Measurements from ENCODE around the gene MRPL48.
"Not testable (repeated sequence)": the region's sequence is repeated elsewhere in the genome, so short reads cannot be mapped to it uniquely, and the experiment has no call there.

Gene MRPL48

DNA sequence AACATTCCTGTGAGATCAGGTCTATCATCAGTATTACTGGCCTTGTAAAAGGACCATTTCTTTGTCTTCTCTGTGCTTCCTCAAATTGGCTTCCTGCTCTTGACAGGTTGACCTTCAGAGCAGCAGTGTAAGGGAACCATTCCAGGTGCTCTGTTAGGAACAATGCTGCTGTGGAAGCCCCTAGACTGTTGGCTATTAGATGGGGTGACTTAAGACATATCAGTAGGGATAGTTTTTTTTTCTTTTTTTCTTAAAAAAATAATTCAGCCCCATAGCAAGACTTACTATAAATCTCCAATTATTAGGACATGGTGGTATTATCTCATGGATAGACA is 51.4 kb downstream of the MRPL48 start:
- no peak for DNase-seq

DNA sequence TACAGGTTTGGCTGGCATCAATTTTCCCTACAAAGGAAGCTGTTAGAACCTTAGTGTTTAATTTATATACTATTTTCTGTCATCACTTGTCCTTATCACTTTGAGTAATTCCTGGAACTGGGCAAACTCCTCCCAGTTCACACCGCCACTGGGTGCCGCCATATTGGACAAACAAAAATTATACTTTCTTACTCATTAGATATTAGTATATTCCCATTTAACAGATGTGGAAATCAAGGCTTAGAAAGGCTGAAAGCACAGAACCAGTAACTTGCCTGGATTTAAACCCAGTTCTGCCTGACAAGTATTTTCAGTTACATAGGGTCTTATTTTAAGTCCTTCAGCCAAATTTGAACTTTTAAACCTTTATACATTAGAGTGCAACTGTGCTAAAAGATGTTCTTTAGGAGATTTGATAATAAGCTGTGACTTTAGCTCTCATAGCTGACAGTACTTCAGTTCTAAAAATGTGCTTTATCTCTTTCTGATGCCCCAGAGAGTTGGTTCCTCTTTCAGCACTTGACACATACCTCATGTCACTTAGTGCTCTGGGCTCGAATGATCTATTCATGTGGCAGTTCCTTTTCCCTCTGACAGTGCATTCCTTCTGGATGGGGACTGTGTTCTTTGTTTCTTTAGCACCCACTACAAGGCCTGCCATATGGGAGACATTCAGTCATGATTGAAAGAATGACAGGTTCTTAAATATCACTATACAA is 63.5 kb downstream of the MRPL48 start:
- DNase-seq: no peak

DNA sequence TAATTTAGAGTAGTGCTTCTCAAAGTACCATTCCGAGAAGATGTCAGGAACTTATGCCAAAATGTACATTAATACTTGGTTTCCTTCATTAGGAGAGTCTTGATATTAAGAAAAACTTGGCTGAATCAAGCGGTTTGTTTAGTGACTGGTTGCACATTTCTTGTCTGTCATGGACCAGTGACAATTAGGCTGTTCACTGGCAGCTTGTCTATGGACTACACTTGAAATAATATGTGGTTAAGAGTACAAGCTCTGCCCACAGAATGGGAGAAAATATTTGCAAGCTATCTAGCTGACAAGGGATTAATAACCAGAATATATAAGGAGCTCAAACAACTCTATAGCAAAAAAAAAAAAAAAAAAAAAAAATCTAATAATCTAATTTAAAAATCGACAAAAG is 64.4 kb downstream of the MRPL48 start:
- DNase-seq: no peak

DNA sequence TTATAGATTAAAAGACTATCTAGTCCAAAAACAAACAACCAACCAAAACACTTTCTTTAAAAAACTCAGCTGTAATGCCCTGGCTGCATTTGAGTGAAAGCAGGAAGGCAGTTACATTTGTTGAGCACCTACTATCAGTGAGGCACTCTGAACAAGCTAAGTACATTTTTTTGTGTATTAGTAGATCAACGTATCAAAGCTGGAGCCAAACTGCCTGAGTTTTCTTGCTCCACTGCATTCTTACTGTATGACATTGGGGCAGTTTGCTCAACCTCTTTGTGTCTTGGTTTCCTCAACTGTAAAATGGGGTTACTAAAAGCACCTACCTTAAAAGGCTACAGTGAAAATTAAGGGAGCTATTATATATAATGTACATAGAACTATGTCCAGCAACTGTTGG is 67.0 kb downstream of the MRPL48 start:
- peak; percentile 13 for DNase-seq

DNA sequence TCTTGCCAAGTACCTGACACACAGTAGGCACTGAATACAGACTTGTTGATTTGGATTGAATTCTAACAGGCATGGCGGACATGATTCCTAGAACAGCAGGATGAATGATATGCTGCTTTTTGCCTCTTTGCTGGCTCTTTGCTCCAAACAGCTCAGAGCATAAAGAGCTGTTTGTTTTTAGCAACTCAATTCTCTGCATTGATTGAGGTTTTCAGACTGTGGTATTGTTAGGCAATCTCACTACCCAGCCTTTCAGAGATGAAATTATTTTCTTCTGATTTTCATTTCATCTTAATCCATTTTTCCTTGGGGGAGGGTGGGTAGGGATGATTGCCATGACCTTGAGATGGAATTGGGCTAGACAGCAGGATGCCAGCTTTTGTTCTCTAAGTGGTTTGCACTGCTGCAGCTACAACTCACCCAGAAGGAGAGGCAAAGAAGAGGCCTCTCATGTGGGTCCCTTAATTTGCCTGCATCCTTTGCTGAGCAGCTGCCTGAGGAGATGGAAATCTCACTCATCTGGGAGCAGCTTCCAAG is 68.4 kb downstream of the MRPL48 start:
- no peak for DNase-seq

DNA sequence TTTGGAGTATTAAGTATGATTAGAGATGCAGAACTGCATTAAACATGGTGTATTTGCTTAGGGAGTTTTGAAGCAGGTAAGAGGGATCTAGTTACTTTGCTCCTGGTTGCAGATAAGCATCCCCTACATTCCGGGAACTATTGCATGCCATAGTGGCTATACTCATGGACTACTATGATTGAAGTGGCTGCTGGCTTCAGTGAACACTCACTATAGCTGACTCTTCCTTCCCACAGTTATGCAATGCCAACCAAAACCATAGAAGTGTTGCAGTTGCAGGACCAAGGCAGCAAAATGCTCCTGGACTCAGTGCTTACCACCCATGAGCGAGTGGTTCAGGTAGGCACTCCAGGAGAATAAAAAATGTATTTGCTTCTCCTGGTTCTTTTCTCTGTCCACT is 72.0 kb downstream of the MRPL48 start:
- no peak for DNase-seq

DNA sequence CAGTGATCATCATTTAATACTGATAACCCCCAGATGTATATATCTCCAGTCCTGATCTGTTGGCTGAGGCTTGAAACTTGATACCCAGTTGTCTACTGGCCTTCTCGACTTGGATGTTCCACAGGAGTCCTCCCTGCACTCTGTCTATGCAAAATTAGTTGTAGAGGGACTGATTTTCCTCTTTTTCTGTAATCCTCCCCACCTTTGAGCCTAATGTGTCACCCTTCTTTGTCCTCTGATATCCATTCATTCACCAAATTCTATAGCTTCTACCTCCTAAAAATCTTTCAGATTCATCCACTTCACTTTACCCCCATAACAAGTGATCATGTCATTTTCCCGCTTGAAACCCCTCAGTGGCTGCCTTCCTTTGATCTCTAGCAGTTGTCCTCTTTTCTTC is 72.5 kb downstream of the MRPL48 start:
- DNase-seq: no peak

DNA sequence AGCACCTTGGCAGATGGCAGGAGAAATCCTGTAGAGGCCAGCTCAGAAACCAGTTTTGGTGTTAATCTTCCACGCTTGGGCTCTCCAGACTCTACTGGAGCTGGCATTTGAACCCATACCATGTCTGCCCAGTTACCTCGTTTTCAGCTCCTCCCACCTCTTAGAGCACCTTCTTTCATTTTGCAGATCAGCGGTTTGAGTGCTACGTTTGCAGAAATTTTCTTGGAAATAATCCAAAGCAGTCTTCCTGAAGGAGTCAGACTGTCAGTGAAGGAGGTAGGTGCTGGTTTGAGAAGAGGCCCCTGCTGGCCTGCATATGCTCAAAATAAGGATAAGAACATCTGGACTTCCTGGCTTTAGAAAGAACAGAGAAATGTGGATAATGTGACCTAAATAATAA is 75.3 kb downstream of the MRPL48 start:
- DNase-seq: no peak

DNA sequence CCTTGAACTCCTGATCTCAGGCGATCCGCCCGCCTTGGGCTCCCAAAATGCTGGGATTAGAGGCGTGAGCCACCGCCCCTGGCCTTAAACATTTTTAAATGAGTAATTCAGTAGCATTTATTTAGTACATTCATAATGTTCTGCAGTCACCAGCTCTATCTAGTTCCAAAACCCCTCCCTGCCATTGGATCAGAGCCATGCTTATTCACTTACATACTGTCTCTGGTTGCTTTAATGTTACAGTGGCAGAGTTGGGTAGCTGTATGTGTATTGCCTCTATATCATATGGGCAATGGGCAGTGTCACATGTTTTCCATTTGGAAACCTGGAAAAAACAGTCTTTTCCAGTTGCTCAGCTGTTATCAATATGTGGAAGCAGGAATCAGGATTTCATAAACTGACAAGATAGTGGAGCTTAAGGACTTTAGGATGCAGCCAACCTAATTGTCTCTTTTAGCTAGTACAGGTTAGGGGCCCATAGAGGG is 78.5 kb downstream of the MRPL48 start:
- DNase-seq: peak; percentile 77

DNA sequence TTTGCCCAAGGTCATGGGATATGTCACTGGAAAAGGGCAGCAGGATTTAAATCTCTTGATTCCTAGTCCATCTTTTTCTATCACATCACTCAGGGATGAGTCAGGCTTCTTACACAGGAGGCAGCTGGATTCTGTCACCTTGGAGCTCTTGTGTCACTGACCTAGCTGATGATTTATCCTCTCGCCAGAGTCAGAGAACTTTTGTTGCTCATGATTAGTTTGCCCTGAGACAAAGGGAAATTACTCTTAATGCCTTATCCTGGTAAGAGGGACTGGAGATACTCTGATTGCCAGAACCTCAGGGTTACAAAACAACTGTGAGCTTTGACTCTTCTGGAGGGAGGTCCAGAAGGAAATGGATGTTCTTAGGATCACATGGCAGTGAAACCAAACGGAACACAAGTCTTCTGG is 78.9 kb downstream of the MRPL48 start:
- peak; percentile 89 for DNase-seq

DNA sequence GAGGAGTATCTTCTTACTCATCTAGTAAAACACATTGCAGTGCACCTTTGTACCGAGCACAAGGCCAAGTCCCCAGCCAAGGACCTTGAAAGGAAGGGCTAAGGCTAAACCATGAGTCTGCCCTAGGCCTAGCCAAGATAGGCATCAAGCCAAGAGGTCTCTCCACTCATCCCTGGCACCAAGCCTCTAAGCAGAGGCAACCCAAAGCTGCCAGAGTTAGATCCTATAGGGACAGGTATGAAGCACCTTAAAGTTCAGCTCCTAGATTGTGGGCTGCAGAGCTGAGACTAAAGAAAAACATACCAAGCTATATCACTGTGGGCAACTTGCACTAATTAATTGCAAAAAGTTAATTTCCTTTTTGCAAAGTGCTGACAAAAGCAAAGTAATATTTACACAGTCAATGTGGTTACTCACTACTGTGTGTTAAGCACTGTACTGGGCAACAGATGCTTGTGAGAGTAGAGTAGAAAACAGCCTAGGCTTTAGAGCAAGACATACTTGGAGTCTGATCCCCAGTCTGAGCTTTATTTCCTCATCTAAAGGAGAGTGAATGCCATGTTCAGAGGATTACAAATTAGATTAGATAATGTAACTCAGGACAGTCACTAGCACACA is 81.8 kb downstream of the MRPL48 start:
- no peak for DNase-seq

DNA sequence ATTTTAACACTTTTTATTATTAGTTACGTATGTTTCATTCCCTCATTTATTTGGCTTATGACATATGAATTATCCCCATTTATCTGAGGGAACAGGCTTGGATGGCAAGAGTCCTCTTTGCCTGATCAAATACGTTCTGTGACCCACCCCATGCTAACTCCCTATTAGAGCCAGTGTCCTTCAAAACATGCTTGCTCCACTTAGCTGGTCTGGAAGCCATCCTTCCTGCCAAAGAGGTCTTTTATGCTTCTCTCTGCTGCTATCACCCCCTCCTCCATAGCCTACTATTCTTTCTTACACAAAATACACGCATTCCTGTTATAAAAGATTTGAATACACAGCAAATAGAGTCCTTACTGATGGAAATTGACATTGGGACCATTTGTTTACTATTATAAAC is 82.6 kb downstream of the MRPL48 start:
- no peak for DNase-seq

DNA sequence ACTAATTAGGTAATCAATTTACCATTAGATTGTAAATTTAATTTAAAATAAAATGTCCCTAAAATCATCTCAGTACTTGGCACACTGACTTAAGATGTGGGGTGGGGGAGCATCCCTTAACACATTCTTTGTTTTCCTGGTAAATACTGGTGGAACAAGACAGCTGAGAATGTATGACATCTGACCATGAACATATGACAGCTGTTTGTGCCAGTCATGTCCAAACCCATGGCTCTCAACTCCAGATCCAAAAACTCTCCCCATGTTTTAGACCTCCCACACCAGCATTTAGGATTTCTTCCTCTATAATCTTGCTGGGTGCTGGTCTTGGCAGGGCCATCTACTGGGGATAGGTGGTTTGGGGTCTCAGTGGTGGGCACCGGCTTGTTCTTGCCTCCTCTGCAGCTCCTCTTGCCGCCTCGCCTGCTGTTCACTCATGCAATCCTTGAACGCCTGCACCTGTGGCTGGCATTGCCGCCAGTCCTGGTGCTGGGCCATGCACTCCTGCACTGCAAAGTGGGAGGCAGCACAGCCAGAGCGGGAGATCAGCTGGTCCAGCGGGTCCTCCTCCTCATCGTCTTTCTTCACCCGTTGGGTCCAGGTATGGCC is 85.2 kb downstream of the MRPL48 start:
- no peak for DNase-seq

DNA sequence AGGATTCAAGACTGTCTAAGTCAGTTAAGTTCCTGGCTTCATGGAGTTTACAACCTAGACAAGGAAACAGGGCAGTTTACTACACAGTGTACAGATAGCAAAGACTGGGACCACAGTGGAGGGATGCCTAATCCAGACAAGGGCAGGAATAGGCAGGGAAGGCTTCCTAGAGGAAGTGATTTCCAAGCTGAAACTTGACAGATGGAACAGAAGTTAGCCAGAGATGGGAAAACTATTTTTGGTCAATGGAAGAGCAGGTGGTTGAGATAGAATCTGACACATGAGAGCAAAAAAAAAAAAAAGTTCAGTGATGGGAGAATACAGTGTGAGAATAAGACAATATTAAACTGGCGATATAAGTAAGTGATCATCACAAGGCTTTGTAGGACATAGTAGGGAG is 87.7 kb downstream of the MRPL48 start:
- DNase-seq: no peak

DNA sequence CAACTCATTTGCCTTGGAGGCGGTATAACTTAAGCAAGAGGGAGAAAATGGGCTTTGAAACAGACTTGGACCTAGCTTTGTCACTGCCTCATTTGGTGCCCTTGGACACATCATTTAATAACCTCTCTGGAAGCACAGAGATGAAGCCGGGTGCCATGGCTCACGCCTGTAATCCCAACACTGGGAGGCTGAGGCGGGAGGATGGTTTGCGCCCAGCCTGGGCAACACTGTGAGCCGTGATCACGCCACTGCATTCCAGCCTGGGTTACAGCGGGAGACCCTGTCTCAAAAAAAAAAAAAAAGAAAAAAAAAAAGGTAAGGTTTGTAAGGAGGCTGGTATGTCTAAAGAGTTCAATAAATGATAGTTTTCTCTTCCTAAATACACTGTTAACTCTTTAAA is 88.2 kb downstream of the MRPL48 start:
- DNase-seq: no peak

DNA sequence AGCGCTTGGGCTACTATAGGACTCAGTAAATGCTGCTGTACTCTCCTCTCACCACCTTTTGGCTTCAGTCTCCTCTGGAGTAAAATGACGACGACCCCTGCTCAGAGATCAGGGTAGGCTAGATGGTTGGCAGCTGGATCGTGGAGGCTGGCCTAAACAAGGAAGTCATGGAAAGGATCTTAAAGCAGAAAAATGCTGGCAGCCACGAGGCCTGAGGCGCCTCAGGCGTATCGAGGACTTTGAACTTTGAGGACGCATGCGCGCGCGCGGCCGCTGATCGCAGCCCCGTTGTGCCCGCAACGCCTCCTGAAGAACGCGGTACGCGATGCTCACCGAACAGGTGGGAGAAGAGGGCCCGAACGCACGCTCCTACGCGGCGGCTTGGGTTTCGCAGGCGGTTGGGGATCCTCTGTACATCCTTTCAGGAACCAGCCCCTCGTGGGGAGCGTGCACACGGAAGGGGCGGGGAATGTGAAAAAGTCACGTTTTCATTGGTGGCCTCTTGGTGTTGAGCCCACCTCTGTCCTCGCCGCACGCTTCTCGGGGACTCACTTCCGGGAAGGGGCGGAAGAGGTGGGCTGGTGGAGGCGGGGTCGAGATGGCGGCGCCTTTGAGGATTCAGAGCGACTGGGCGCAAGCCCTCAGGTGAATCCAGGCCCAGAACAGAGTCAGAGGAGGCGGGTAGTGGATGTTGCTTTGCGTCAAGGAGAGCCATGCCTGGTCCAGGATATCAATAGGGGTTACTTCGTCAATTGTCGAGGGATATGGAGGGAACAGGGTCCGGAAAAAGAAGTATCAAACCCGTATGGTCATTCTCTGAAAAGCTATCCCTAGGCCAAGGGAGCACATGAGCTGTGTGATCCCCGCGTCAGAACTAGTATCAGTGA is 89.0 kb downstream of the MRPL48 start, which contains the start of the genes COA4 and PAAF1:
Gene COA4 (minus strand): TSS at position 423 of the 887 bp plus-strand sequence. CDS start 3,468 bp downstream, outside the sequence.
Gene PAAF1 (plus strand): TSS at position 576 of the 887 bp plus-strand sequence. CDS start 23 bp downstream, at position 599.
- DNase-seq: peak; percentile 96

DNA sequence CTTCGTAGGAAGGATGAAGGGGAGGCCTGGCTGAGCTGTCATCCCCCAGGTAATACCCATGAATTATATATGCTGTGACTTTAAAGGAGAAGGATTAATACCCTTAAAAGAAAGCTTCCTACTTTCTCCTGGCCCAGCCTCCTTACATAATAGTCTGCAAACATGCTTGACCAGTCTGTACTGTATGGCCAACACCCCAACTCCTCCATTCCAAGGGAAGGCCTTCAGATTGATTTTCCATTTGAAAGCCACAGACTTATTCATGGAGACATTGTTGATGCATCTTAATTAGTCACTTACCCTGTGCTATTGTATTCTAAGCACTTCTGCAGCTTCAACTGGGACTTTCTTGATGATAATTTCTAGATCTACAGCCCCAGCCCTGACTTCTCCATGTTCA is 91.1 kb downstream of the MRPL48 start:
- DNase-seq: no peak

DNA sequence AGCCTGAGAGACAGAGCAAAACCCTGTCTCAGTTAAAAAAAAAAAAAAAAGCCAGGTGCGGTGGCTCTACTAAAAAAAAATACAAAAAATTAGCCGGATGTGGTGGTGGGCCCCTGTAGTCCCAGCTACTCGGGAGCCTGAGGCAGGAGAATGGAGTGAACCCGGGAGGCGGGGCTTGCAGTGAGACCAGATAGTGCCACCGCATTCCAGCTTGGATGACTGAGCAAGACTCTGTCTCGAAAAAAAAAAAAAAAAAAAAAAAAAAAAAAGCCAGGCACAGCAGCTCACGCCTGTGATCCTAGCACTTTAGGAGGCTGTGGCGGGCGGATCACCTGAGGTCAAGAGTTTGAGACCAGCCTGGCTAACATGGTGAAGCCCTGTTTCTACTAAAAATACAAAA is 92.8 kb downstream of the MRPL48 start:
- not testable (repeated sequence) for DNase-seq

DNA sequence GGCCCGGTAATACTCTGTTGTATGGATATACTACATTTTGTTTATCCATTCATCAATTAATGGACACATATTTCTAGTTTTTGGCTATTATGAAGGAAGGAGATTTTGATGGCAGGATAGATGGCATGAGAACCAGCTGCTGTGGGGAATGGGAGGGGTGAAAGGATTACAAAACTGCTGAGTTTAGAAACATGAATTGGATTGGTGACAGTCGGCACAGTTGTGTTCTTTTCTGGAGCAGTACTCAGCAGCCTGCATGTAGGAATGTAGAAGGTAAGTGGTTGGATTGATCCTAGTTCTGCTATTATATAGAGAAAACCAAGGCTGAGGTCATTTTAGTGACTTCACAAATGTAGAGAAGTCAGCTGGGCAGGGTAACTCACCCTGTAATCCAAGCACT is 96.2 kb downstream of the MRPL48 start:
- no peak for DNase-seq

DNA sequence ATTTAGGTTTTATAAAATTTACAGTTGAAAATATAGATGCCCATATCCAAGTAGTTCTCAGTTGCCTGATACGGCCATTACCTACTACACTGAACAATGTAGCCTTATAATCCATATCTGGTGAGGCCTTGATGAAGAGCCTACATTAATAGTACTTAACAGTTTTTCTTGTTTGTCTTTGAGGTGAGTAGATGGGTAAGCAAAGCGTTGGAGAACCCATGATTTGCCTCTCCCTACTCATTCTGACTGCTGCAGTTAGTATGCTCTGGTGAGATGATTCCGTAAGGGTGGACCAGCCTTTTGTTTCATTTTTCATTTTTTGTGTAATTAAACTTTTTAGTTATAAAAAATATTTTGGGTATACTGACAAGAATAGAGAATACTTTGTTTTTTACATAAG is 100.6 kb downstream of the MRPL48 start:
- no peak for DNase-seq

DNA sequence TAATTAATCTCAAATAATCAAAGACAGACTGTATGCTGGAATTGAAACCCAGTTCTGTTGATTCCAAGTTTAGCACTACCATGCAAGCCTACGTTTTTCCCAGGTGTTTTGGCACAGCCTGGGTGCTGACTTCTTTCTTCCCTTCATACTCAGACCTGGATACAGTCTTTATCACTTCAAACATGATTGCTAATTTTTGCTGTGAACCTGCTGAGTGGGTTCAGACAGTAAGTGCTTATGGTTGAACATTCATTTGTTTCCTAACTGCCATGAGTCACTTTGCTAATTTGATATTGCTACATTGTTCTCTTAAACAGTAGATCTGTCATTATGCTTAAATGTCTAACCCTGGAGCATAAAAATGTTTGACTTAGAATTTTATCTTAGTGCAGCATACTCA is 101.3 kb downstream of the MRPL48 start:
- no peak for DNase-seq

DNA sequence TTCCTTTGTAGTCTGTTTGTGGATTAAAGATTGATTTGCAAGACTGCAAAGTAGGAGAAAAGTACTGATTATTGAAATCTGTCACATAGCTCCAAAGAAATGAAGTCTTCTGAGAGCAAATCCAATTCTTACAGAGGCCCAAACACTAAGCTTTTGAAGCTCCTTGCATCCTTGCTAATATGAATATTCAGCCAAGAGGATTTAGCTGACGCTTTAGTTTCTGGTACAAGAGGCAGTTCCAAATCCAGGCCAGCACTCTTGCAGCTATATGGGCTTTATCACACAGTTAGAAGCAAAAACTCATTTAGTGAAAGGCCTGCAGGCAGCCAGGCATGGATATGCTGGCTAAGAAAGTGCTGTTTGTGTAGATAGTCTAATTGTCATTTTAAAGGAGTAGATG is 101.9 kb downstream of the MRPL48 start:
- no peak for DNase-seq

DNA sequence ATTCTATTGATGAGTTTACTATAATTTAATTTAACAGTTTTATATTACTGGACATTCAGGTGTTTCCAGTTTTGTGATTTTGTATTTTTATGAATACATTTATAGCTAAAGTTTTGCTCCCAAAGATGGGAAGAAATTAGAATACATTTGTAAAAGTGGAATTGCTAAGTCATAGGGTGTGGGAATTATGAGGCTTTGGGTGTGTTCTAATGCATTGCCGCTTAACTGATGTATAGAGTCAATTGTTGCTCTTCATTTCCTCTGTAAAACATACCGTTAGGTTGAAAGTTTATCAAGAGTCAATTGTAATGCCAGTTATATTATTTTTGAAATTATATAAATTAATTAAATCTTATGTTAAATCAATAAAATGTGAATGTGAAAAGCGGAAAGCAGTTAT is 105.4 kb downstream of the MRPL48 start:
- no peak for DNase-seq

All from fibroblast of skin of abdomen (primary cell).